SU-DHL-6 (cell line): ENCODE results near the gene R3HDM2.

Experiments
- H2AFZ ChIP-seq: fragments of 200-600 bp; sonication (generic); 2 replicates; pipeline ENCODE4 v1.6.1; 2014; ENCODE audit warnings: low read depth, mild to moderate bottlenecking, moderate library complexity, mixed read lengths, antibody characterized with exemption, low read length; ENCODE audit not compliant: severe bottlenecking
- H3F3A ChIP-seq: fragments of 200-600 bp; shearing (Covaris generic); 2 replicates; pipeline ENCODE4 v1.6.0; 2016; ENCODE audit warnings: antibody characterized with exemption, mild to moderate bottlenecking; ENCODE audit not compliant: insufficient read depth
- H3K27ac ChIP-seq: fragments of 200-600 bp; sonication (generic); 2 replicates; pipeline ENCODE4 v1.5.1; 2016; ENCODE audit warnings: low read depth, mild to moderate bottlenecking, low read length, moderate library complexity, mixed read lengths
- H3K27me3 ChIP-seq: fragments of 200-600 bp; sonication (generic), shearing (Covaris generic); 2 replicates; pipeline ENCODE4 v1.6.0; 2014; ENCODE audit warnings: mild to moderate bottlenecking, low read length
- H3K36me3 ChIP-seq: fragments of 200-600 bp; sonication (generic); 2 replicates; pipeline ENCODE4 v1.6.1; 2014; ENCODE audit warnings: mild to moderate bottlenecking, low read length, mixed read lengths
- H3K4me2 ChIP-seq: fragments of 300-600, 200-600 bp; shearing (Covaris generic), sonication (generic); 2 replicates; pipeline ENCODE4 v1.6.0; 2014; ENCODE audit warnings: low read length, low read depth, mild to moderate bottlenecking; ENCODE audit not compliant: poor library complexity, severe bottlenecking
- H3K4me3 ChIP-seq: fragments of 200-600 bp; sonication (generic); 2 replicates; pipeline ENCODE4 v1.5.1; 2014; ENCODE audit warnings: antibody characterized with exemption, low read length, mild to moderate bottlenecking, mixed read lengths; ENCODE audit not compliant: insufficient read depth, poor library complexity, severe bottlenecking
- H3K79me2 ChIP-seq: fragments of 200-600 bp; sonication (generic); 2 replicates; pipeline ENCODE4 v1.6.1; 2014; ENCODE audit warnings: mild to moderate bottlenecking, low read length, moderate library complexity; ENCODE audit not compliant: insufficient read depth
- H3K9ac ChIP-seq: fragments of 200-600 bp; sonication (generic); 2 replicates; pipeline ENCODE4 v1.7.0; 2014; ENCODE audit warnings: mild to moderate bottlenecking, low read length
- H3K9me2 ChIP-seq: fragments of 200-600 bp; sonication (generic); replicated peaks from 2 replicates; pipeline ENCODE4 v1.6.1; 2014; ENCODE audit warnings: low read length; ENCODE audit not compliant: insufficient read depth
- H3K9me3 ChIP-seq: fragments of 200-600 bp; sonication (generic); 2 replicates; pipeline ENCODE4 v1.6.1; 2014; ENCODE audit warnings: low read length, mixed read lengths; ENCODE audit not compliant: insufficient read depth
- H4K20me1 ChIP-seq: fragments of 200-600 bp; sonication (generic); 2 replicates; pipeline ENCODE4 v1.6.1; 2014; ENCODE audit warnings: low read depth, mild to moderate bottlenecking, antibody characterized with exemption, low read length, moderate library complexity, mixed read lengths
- EZH2phosphoT487 ChIP-seq: fragments of 200-600 bp; sonication (generic), shearing (Covaris generic); conservative IDR thresholded peaks from 2 replicates; pipeline ENCODE4 v1.6.1; 2018; ENCODE audit warnings: mild to moderate bottlenecking, antibody characterized with exemption, low read length, moderate library complexity, mixed read lengths
- TF ChIP-seq, protein P1 (sequence below): fragments of 200-600 bp; sonication (generic); IDR thresholded peaks from one replicate; pipeline ENCODE4 v1.5.1; 2017; ENCODE audit warnings: antibody characterized with exemption, mild to moderate bottlenecking, low read length, moderate library complexity; ENCODE audit not compliant: insufficient read depth, poor library complexity, severe bottlenecking

R3HDM2 gene

DNA sequence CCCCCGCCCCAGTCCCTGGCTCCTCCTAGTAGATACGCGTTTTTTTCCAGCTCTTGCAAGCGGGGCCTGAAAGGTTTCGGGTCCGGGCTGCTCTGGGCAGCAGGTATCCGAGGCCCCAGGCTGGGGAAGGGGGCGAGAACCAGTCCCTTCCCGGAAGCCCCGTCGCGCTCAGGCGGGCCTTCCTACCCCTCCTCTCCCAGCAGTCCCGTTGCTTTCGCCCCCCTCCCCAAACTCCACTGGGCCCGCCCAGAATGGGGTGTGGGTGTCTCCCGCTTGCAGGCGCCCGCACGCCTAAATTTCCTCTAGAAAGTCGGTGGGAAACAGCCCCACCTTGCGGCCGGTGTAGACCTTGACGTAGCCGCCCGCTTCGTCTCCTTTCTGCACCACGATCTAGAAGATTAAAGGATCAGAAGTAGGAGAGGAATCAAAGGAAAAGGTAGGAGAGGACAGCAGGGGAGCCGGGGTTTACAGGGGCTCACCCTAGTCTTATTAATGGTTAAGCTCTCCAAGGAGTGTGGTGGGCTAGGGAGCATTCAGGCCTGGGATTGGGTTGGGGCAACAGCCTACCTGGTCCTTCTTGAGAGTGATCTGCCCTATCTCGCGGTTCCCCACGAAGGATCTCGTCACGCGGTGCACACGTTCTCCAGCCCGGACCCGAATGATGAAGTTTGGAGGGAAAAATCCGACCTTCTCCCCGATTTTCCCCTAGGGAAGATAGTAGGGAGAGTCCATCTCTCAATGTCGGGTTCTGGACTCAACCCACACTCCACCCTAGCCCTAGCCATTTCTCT, 187.1 kb downstream of the R3HDM2 start:
- H3K9me2 ChIP-seq: no peaks in the 10 kb centered on the region
- peaks cover 27% of the 10 kb centered on the region for H3F3A ChIP-seq
- peak overlapping the region; percentile 88 for H3K4me2 ChIP-seq
- H3K9ac ChIP-seq: peak overlapping the region; percentile 92
- H3K9me3 ChIP-seq: no peaks in the 10 kb centered on the region
- peak overlapping the region; percentile 88 for H3K27ac ChIP-seq
- H3K4me3 ChIP-seq: peak overlapping the region; percentile 40
- no peak for TF ChIP-seq EZH2phosphoT487
- TF ChIP-seq, protein P1, sequence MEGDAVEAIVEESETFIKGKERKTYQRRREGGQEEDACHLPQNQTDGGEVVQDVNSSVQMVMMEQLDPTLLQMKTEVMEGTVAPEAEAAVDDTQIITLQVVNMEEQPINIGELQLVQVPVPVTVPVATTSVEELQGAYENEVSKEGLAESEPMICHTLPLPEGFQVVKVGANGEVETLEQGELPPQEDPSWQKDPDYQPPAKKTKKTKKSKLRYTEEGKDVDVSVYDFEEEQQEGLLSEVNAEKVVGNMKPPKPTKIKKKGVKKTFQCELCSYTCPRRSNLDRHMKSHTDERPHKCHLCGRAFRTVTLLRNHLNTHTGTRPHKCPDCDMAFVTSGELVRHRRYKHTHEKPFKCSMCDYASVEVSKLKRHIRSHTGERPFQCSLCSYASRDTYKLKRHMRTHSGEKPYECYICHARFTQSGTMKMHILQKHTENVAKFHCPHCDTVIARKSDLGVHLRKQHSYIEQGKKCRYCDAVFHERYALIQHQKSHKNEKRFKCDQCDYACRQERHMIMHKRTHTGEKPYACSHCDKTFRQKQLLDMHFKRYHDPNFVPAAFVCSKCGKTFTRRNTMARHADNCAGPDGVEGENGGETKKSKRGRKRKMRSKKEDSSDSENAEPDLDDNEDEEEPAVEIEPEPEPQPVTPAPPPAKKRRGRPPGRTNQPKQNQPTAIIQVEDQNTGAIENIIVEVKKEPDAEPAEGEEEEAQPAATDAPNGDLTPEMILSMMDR: peak; percentile 92
- no peaks in the 10 kb centered on the region for H3K36me3 ChIP-seq
- H2AFZ ChIP-seq: peak overlapping the region; percentile 73
- no peaks in the 10 kb centered on the region; the same call in 1 of the 2 replicates for H4K20me1 ChIP-seq
- H3K79me2 ChIP-seq: no peaks in the 10 kb centered on the region
- no peaks in the 10 kb centered on the region for H3K27me3 ChIP-seq

DNA sequence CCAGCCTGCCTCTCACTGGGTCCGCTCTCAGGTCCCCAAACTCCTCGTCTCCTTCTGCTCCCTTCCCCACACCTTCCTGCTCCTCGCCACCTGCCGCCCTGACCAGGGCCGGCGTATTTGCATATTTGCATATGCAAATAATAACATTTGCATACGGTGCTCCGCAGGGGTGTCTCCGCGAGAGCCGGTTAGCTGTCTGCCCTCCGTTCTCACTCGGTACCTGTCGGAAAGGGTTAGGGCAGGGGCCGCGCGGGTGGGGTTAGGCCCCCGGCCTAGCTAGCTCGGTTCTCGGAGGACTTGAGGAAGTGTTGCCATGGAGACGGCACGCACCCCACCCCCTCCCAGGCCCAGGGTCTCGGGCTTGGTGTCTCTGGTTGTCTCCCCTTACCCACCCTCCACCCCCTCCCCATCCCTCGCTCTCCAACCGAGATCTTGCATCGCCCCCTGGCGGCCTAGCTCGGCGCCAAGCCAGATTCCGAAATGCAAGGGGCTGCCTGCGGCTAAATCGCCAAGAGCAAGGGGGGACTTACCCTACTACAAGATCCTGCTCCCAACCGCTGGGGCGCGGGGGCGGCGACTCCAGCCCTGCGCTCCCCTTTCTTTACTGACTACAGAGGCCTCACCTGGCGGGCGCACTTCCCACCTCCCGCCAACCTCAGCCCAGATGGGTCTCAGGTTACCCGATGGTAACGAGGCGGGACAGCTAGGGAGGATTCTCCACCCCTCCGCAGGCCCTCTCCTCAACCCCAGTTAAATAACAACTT, 188.0 kb downstream of the R3HDM2 start:
- Histone ChIP-seq H3K27me3 (no peaks in the 10 kb centered on the region), H3K9ac (peak overlapping the region; percentile 92)

DNA sequence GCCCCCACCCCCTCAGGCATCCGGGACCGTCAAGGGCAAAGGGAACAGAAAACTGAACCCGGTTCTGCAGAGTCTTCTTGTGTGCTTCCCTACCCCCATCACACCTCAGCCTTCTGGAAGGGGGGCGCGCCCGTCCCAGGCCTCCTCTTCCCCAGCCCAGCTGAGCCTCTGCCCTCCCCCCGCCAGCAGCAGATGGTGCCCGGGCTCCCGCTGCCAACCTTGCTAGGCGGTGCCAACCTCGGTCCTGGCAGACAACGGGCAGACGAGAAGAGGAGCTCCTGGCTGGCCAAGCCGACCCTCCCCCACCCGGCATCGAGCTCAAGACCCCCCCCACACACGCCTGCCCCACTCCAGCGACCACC, 188.5 kb downstream of the R3HDM2 start:
- Histone ChIP-seq H3K36me3 (no peaks in the 10 kb centered on the region), H3K9me2 (no peaks in the 10 kb centered on the region), H2AFZ (no peak overlapping the region), H3K9me3 (no peaks in the 10 kb centered on the region), H3K27ac (peak overlapping the region; percentile 88), H3K9ac (peak overlapping the region; percentile 92), H3K4me2 (peak overlapping the region; percentile 88), H3K27me3 (no peaks in the 10 kb centered on the region), H3F3A (peaks cover 31% of the 10 kb centered on the region), H3K79me2 (no peaks in the 10 kb centered on the region), H3K4me3 (peak overlapping the region; percentile 40), H4K20me1 (no peaks in the 10 kb centered on the region; the same call in 1 of the 2 replicates)
- TF ChIP-seq, protein P1: no peak
- no peak for TF ChIP-seq EZH2phosphoT487

More for the DNA sequence above, 188.0 kb downstream of the R3HDM2 start:
- H2AFZ ChIP-seq: peak overlapping the region; percentile 73
- H3K4me2 ChIP-seq: peak overlapping the region; percentile 88
- peaks cover 27% of the 10 kb centered on the region for H3F3A ChIP-seq
- H4K20me1 ChIP-seq: no peaks in the 10 kb centered on the region; the same call in 1 of the 2 replicates
- H3K36me3 ChIP-seq: no peaks in the 10 kb centered on the region
- H3K79me2 ChIP-seq: no peaks in the 10 kb centered on the region
- H3K9me3 ChIP-seq: no peaks in the 10 kb centered on the region
- peak overlapping the region; percentile 40 for H3K4me3 ChIP-seq
- H3K9me2 ChIP-seq: no peaks in the 10 kb centered on the region
- H3K27ac ChIP-seq: peak overlapping the region; percentile 88
- TF ChIP-seq EZH2phosphoT487: no peak
- TF ChIP-seq, protein P1: peak; percentile 97
